Ovary (tissue), 3 donors: ENCODE results near the gene SAMMSON.

Source experiments
- POLR2A ChIP-seq: fragments of 450-650 bp; IDR thresholded peaks from one replicate; pipeline ENCODE4 v1.6.1; 2017; ENCODE audit warnings: antibody characterized with exemption, mild to moderate bottlenecking, moderate library complexity
- TF ChIP-seq, protein P1 (sequence below), 3 donors: fragments of 450-650 bp in 2 of 3; fragments of 200-600 bp in 1 of 3; IDR thresholded peaks; one replicate each; pipeline versions ENCODE4 v1.5.1 to v1.8.0; 2016 to 2022; ENCODE audit warnings: antibody characterized with exemption in 3 of 3, mild to moderate bottlenecking in 1 of 3
- donor health status: DM: no; HTN: no; CAD: no.

DNA sequence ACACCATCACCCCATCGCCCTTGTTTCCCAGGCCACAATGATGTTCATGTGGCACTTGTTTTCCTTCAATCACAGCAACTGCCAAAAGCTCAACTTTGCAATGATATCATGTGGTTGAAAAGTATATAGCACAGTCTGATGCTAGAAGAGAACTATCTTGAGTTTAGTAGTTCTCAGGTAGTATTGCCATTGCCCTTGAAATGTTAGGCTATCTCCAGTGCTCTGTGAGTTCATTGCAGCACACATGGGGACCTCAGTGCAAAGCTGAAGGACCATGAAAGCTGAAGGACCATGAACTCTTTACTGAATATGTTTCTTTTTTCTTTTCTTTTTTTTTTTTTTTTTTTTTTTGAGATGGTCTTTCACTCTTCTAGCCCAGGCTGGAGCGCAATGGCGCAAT is 35.9 kb upstream of the SAMMSON start:
- TF ChIP-seq POLR2A, result no peak
- TF ChIP-seq, protein P1, sequence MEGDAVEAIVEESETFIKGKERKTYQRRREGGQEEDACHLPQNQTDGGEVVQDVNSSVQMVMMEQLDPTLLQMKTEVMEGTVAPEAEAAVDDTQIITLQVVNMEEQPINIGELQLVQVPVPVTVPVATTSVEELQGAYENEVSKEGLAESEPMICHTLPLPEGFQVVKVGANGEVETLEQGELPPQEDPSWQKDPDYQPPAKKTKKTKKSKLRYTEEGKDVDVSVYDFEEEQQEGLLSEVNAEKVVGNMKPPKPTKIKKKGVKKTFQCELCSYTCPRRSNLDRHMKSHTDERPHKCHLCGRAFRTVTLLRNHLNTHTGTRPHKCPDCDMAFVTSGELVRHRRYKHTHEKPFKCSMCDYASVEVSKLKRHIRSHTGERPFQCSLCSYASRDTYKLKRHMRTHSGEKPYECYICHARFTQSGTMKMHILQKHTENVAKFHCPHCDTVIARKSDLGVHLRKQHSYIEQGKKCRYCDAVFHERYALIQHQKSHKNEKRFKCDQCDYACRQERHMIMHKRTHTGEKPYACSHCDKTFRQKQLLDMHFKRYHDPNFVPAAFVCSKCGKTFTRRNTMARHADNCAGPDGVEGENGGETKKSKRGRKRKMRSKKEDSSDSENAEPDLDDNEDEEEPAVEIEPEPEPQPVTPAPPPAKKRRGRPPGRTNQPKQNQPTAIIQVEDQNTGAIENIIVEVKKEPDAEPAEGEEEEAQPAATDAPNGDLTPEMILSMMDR (IDR thresholded peaks at IDR 0.05), result no peak
